SK-N-SH (cell line): ENCODE results near the gene RBM19.

Experiments used
- POLR2AphosphoS5 ChIP-seq: IDR thresholded peaks from 2 replicates; pipeline ENCODE4 v1.6.1; 2012; ENCODE audit warnings: low read depth, low read length
- RCOR1 ChIP-seq: fragments of 150-350 bp; IDR thresholded peaks from 2 replicates; pipeline ENCODE4 v1.6.1; 2017; ENCODE audit warnings: antibody characterized with exemption, low read length
- SIN3A ChIP-seq: IDR thresholded peaks from 2 replicates; pipeline ENCODE4 v1.6.1; 2012; ENCODE audit warnings: low read depth, mild to moderate bottlenecking, low read length, moderate library complexity, borderline replicate concordance

GRCh38 chr12:113938471-113938870, 27.7 kb downstream of the RBM19 start:
- TF ChIP-seq POLR2AphosphoS5 = no peak
- TF ChIP-seq RCOR1 = no peak
- TF ChIP-seq SIN3A = no peak
